Measurements from ENCODE around the gene THBS1. TPM values are rescaled to one million over a fixed set of nuclear protein-coding genes. Genes with fewer than 3 reads are reported as not detected.

The THBS1 gene
- total and polyA plus RNA-seq, 2 experiments from 2014 or later: 82.9 to 220 TPM

DNA sequence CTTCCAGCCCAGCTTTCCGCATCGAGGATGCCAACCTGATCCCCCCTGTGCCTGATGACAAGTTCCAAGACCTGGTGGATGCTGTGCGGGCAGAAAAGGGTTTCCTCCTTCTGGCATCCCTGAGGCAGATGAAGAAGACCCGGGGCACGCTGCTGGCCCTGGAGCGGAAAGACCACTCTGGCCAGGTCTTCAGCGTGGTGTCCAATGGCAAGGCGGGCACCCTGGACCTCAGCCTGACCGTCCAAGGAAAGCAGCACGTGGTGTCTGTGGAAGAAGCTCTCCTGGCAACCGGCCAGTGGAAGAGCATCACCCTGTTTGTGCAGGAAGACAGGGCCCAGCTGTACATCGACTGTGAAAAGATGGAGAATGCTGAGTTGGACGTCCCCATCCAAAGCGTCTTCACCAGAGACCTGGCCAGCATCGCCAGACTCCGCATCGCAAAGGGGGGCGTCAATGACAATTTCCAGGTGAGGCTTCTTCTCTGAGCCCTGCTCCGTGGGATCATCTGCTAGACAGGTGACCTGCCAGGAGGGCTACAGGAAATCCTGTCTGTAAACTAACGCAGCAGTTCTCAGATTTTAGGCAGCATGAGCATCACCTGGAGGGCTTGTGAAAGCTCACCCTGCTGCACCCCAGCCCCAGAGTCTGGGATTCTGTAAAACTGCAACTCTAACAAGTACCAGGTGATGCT is 1.6 kb downstream of the THBS1 start:
- no peak overlapping the region for H2AFZ ChIP-seq
- WGBS (ENCODE audit: low lambda C conversion rate, missing lambda C conversion rate): 81% methylated on average over 20 of the region's 20 CpGs
- H3K4me2 ChIP-seq: peak overlapping the region; percentile 81
- DNase-seq (ENCODE audit: low spot score): no peak
- H3K9me2 ChIP-seq (replicated peaks; ENCODE audit: insufficient read depth): no peaks in the 10 kb centered on the region
- peak overlapping the region; percentile 23 for H3K4me3 ChIP-seq
- H3K36me3 ChIP-seq (replicated peaks; ENCODE audit: insufficient read depth, low read depth): no peaks in the 10 kb centered on the region
- TF ChIP-seq EZH2phosphoT487 (IDR thresholded peaks at IDR 0.05; ENCODE audit: low read depth, severe bottlenecking, unreplicated experiment) (no peak), EZH2 (IDR thresholded peaks at IDR 0.05; ENCODE audit: borderline replicate concordance) (no peak)
- TF ChIP-seq, protein P1, sequence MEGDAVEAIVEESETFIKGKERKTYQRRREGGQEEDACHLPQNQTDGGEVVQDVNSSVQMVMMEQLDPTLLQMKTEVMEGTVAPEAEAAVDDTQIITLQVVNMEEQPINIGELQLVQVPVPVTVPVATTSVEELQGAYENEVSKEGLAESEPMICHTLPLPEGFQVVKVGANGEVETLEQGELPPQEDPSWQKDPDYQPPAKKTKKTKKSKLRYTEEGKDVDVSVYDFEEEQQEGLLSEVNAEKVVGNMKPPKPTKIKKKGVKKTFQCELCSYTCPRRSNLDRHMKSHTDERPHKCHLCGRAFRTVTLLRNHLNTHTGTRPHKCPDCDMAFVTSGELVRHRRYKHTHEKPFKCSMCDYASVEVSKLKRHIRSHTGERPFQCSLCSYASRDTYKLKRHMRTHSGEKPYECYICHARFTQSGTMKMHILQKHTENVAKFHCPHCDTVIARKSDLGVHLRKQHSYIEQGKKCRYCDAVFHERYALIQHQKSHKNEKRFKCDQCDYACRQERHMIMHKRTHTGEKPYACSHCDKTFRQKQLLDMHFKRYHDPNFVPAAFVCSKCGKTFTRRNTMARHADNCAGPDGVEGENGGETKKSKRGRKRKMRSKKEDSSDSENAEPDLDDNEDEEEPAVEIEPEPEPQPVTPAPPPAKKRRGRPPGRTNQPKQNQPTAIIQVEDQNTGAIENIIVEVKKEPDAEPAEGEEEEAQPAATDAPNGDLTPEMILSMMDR (IDR thresholded peaks at IDR 0.05; ENCODE audit: poor library complexity): no peak
- peaks cover 30% of the 10 kb centered on the region for H3K79me2 ChIP-seq
- H3K27ac ChIP-seq: no peak overlapping the region
- H4K20me1 ChIP-seq (ENCODE audit: insufficient read depth, poor library complexity, severe bottlenecking): peaks cover 17% of the 10 kb centered on the region
- peaks cover 17% of the 10 kb centered on the region for H3K4me1 ChIP-seq (ENCODE audit: insufficient read depth)
- H3K27me3 ChIP-seq: no peaks in the 10 kb centered on the region
- no peaks in the 10 kb centered on the region for H3K9me3 ChIP-seq (ENCODE audit: low read depth)

DNA sequence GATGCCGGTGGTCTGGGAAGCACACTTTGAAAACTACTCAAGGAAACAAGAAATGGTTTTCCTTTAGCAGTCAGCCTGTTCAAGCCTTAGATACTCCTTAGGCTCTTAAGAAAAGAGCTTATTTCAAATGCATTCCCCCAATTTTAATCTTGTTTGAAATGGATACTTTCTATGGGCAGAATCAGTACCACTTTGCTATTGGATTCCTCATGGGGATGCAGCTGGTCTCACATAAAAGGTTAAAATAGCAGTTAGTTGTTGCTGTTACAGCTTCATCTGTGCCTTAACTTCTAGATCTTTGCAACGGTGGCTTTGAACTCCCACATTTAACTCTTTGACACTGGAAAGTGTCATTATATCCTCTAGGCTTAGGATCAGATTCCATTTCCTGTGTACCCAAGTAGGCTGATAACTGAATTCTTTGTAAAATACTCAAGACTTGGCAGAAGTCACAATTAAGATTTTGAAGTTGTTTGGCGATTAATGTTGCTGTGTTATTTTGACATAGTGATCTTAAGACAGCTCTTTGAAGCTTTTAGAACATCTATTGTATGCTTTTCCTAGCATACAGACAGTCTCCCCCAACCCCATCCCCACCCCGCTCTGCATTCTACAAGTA is 2.2 kb downstream of the THBS1 start:
- TF ChIP-seq EZH2 (IDR thresholded peaks at IDR 0.05; ENCODE audit: borderline replicate concordance) (no peak), EZH2phosphoT487 (IDR thresholded peaks at IDR 0.05; ENCODE audit: low read depth, severe bottlenecking, unreplicated experiment) (no peak)
- TF ChIP-seq, protein P1 (IDR thresholded peaks at IDR 0.05; ENCODE audit: poor library complexity): no peak
- peaks cover 30% of the 10 kb centered on the region for H3K79me2 ChIP-seq
- H3K36me3 ChIP-seq (replicated peaks; ENCODE audit: insufficient read depth, low read depth): no peaks in the 10 kb centered on the region
- peaks cover 17% of the 10 kb centered on the region for H4K20me1 ChIP-seq (ENCODE audit: insufficient read depth, poor library complexity, severe bottlenecking)
- no peaks in the 10 kb centered on the region for H3K27me3 ChIP-seq
- 65% methylated on average over 4 of the region's 4 CpGs for WGBS (ENCODE audit: low lambda C conversion rate, missing lambda C conversion rate)
- peak overlapping the region; percentile 81 for H3K4me2 ChIP-seq
- no peak for DNase-seq (ENCODE audit: low spot score)
- no peaks in the 10 kb centered on the region for H3K9me3 ChIP-seq (ENCODE audit: low read depth)
- H3K4me1 ChIP-seq (ENCODE audit: insufficient read depth): peaks cover 17% of the 10 kb centered on the region
- peak overlapping the region; percentile 23 for H3K4me3 ChIP-seq
- H3K27ac ChIP-seq: no peak overlapping the region
- H3K9me2 ChIP-seq (replicated peaks; ENCODE audit: insufficient read depth): no peaks in the 10 kb centered on the region
- no peak overlapping the region for H2AFZ ChIP-seq

DNA sequence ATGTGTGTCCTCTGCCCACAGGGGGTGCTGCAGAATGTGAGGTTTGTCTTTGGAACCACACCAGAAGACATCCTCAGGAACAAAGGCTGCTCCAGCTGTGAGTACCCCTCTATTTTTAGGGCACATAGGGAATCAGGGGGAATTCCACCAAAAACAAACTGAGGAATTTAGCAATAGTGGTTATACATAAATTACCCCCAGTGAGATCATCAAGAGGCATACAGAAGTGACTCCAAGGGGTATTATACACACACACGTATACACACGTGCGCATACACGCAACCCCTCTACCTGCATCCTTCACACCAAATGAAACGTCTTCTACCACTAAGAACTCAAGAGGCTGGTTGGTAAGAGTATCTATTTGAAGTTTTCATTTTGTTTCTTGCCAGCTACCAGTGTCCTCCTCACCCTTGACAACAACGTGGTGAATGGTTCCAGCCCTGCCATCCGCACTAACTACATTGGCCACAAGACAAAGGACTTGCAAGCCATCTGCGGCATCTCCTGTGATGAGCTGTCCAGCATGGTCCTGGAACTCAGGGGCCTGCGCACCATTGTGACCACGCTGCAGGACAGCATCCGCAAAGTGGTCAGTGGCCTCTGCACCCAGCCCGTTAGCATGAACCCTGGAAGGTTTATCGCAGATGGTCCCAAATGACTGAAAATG is 2.9 kb downstream of the THBS1 start:
- H3K4me3 ChIP-seq: peak overlapping the region; percentile 7
- H3K79me2 ChIP-seq: peaks cover 30% of the 10 kb centered on the region
- 90% methylated on average over 13 of the region's 13 CpGs for WGBS (ENCODE audit: low lambda C conversion rate, missing lambda C conversion rate)
- no peaks in the 10 kb centered on the region for H3K9me3 ChIP-seq (ENCODE audit: low read depth)
- H3K4me2 ChIP-seq: peak overlapping the region; percentile 81
- no peaks in the 10 kb centered on the region for H3K36me3 ChIP-seq (replicated peaks; ENCODE audit: insufficient read depth, low read depth)
- no peak overlapping the region for H2AFZ ChIP-seq
- no peaks in the 10 kb centered on the region for H3K27me3 ChIP-seq
- H4K20me1 ChIP-seq (ENCODE audit: insufficient read depth, poor library complexity, severe bottlenecking): peaks cover 17% of the 10 kb centered on the region
- peak; percentile 48 for DNase-seq (ENCODE audit: low spot score)
- no peaks in the 10 kb centered on the region for H3K9me2 ChIP-seq (replicated peaks; ENCODE audit: insufficient read depth)
- TF ChIP-seq EZH2phosphoT487 (IDR thresholded peaks at IDR 0.05; ENCODE audit: low read depth, severe bottlenecking, unreplicated experiment): no peak
- TF ChIP-seq, protein P1 (IDR thresholded peaks at IDR 0.05; ENCODE audit: poor library complexity): peak; percentile 38
- H3K4me1 ChIP-seq (ENCODE audit: insufficient read depth): peaks cover 14% of the 10 kb centered on the region
- H3K27ac ChIP-seq: no peak overlapping the region
